ENCODE data around the gene DAZL. TPM values are rescaled to one million over a fixed set of nuclear protein-coding genes. Genes with fewer than 3 reads are reported as not detected.

DAZL gene
- total RNA-seq, 4 donors from 2014 or later = 0.07 TPM; not detected in 3

DNA sequence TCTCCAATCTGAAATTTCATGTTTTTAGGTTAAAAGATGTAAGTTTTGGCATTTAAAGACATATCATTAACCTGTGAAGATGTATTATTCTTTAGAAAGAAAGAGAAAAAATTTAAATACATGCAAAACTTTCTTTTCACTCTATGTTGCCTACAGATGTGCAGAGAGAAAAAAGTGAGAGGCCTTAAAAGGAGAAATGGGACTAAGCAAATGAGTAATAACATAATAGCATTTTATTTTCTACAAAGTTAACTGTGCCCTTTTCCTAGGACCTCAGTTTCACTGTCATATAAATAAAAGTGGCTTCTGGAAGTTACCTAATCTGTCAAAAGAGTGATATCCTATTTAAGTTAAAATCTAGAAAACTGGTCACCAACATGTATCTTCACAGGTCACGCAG lies 16.1 kb downstream of the DAZL start:
- 96 to 98% methylated on average over 1 of the region's 1 CpG for WGBS, 2 donors
- TF ChIP-seq, protein P1, sequence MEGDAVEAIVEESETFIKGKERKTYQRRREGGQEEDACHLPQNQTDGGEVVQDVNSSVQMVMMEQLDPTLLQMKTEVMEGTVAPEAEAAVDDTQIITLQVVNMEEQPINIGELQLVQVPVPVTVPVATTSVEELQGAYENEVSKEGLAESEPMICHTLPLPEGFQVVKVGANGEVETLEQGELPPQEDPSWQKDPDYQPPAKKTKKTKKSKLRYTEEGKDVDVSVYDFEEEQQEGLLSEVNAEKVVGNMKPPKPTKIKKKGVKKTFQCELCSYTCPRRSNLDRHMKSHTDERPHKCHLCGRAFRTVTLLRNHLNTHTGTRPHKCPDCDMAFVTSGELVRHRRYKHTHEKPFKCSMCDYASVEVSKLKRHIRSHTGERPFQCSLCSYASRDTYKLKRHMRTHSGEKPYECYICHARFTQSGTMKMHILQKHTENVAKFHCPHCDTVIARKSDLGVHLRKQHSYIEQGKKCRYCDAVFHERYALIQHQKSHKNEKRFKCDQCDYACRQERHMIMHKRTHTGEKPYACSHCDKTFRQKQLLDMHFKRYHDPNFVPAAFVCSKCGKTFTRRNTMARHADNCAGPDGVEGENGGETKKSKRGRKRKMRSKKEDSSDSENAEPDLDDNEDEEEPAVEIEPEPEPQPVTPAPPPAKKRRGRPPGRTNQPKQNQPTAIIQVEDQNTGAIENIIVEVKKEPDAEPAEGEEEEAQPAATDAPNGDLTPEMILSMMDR (IDR thresholded peaks at IDR 0.05) = no peak
- TF ChIP-seq POLR2A (IDR thresholded peaks at IDR 0.05) = no peak
- DNase-seq (ENCODE audit: low spot score in 2 of 2) = no peak
- intact Hi-C loops (cut with DNase I; ENCODE audit: low total_unique reads) = no loop called here
- H3K4me3 ChIP-seq (ENCODE audit: low read depth, poor library complexity, severe bottlenecking) = no peak overlapping the region

DNA sequence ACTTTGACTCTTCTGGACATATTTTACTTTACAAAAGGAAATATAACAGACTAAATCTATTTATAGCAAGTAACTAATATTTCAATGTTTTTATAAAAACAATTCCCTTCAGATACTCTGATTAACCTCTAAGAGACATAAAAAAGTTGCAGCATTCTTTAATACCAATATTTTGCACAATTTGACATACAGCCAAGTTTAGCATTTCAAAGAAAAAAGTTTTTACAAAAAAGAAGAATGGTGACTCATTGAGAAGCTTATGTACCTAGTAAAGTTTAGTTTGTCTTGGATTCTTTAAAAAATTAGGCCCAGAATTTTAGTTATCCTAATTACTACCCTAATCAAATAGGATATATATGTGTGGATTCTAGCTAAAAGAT lies 17.6 kb downstream of the DAZL start:
- DNase-seq (ENCODE audit: low spot score in 2 of 2) = no peak
- intact Hi-C loops (cut with DNase I; ENCODE audit: low total_unique reads) = no loop called here
- TF ChIP-seq, protein P1 (IDR thresholded peaks at IDR 0.05) = no peak
- TF ChIP-seq POLR2A (IDR thresholded peaks at IDR 0.05) = no peak
- H3K4me3 ChIP-seq (ENCODE audit: low read depth, poor library complexity, severe bottlenecking) = no peak overlapping the region

DNA sequence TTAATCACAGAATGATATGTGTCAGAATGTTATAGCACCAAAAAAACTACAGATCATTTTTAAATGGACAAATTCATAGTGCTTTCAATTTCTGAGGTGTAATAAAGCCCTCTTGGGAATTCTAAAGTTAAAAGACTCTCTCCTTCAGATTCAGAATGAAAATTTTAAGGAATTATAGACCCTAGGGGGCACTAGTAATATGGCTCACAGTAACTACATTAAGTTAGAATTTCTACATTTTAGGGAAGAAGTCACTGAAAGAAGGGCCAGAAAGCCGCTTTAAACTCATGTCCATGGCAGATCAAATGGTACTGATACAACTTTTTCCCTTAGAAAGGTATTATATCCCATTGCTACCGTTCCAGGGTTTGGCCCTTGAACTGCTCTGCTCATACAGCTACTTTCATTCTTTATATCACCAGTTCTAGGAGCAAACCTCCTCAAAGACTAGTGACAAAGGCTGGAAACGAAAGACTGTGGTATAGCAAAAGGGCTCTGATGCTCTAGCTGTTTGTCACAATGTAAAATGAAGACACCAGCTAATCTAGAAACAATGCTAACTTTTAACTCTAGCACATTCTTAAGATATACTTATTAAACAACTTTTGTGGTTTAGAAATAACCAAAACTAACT lies 18.1 kb downstream of the DAZL start:
- intact Hi-C loops (cut with DNase I; ENCODE audit: low total_unique reads) = no loop called here
- no peak overlapping the region for H3K4me3 ChIP-seq (ENCODE audit: low read depth, poor library complexity, severe bottlenecking)
- TF ChIP-seq POLR2A (IDR thresholded peaks at IDR 0.05) = no peak
- TF ChIP-seq, protein P1 (IDR thresholded peaks at IDR 0.05) = no peak
- no peak for DNase-seq (ENCODE audit: low spot score in 2 of 2)
- WGBS, 2 donors = 87 to 89% methylated on average over 3 of the region's 3 CpGs

DNA sequence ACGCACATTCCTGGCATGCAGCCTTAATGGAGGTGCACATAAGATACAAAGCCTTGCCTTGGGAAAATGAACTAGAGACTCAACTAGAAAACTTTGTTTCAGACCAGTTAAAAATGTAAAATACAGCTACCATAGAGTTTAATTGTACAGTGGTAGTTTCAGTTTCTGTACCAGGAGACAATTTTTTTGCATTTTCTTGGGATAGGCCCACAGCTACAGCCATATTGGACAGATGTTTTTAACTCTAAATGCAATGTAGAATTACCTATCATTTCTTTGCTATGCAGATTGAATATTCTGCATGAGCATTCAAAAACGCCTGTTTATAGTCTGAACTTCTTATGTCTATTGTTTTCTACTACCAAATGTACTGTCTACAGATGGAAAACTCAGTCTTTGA lies 20.3 kb downstream of the DAZL start:
- intact Hi-C loops (cut with DNase I; ENCODE audit: low total_unique reads) = no loop called here
- DNase-seq (ENCODE audit: low spot score in 2 of 2) = no peak
- WGBS, 2 donors = 85 to 92% methylated on average over 2 of the region's 2 CpGs
- no peak overlapping the region for H3K4me3 ChIP-seq (ENCODE audit: low read depth, poor library complexity, severe bottlenecking)
- TF ChIP-seq, protein P1 (IDR thresholded peaks at IDR 0.05) = no peak
- no peak for TF ChIP-seq POLR2A (IDR thresholded peaks at IDR 0.05)

DNA sequence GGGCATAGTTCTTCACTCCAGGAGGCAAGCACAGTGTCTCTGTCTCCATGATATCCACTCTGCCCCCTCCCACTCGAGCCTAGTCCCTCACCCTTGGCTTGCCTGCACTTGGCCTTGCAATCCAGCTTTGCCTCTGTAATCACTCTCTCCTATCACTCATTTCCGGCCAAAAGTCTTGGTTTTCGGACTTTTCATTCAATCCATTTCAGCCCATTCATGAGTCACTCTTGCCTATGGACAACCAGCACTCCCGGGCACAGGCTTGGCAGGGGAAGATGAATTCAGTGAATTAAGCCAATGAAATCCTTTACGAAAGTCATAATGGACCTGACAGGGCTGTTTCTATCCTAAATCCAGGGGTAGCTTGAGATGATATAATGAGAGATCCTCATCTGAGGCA lies 21.7 kb downstream of the DAZL start:
- intact Hi-C loops (cut with DNase I; ENCODE audit: low total_unique reads) = no loop called here
- no peak for DNase-seq (ENCODE audit: low spot score in 2 of 2)
- no peak overlapping the region for H3K4me3 ChIP-seq (ENCODE audit: low read depth, poor library complexity, severe bottlenecking)
- WGBS, 2 donors = 90% methylated on average over 5 of the region's 5 CpGs
- TF ChIP-seq POLR2A (IDR thresholded peaks at IDR 0.05) = no peak
- TF ChIP-seq, protein P1 (IDR thresholded peaks at IDR 0.05) = no peak

DNA sequence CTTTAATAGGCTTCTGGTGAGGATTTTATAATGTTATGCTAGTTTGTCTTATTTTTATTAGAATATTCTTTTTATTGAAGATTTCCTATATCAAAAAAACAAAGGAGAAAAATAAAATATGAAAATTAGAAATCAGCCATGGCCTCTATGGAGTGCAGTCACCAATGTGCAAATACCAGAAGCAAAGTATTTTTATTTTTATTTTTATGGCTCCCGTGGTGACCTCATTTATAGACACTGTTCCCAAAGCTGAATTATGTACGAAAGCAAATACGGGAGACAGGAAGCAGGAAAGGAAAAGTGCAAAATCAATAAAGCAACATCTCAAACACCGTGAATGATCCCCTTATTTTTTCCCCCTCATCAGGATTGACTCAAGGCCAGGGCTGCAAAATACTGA lies 35.1 kb downstream of the DAZL start:
- WGBS, 2 donors = 68 to 78% methylated on average over 4 of the region's 4 CpGs
- no peak for TF ChIP-seq POLR2A (IDR thresholded peaks at IDR 0.05)
- TF ChIP-seq, protein P1 (IDR thresholded peaks at IDR 0.05) = no peak
- intact Hi-C loops (cut with DNase I; ENCODE audit: low total_unique reads) = no loop called here

More for the DNA sequence above, 35.1 kb downstream of the DAZL start:
- H3K4me3 ChIP-seq (ENCODE audit: low read depth, poor library complexity, severe bottlenecking) = no peak overlapping the region
- DNase-seq (ENCODE audit: low spot score in 2 of 2) = no peak

All from lower leg skin (tissue), 4 donors.